Urinary bladder (tissue), 4 donors: ENCODE results near the gene PGLYRP2. TPM values are rescaled to one million over a fixed set of nuclear protein-coding genes. Genes with fewer than 3 reads are reported as not detected.
A peak's percentile ranks its signal among the peaks of the same experiment; 100 is the strongest.

Experiments used
- DNase-seq: peaks from one replicate; pipeline ENCODE4 v3.0.0-alpha.2; 2015; ENCODE audit errors: extremely low spot score
- H3K27ac ChIP-seq: one replicate; pipeline ENCODE4 v1.5.1; 2013; ENCODE audit warnings: low read depth, mild to moderate bottlenecking, moderate library complexity
- H3K36me3 ChIP-seq: one replicate; pipeline ENCODE4 v1.6.1; 2013; ENCODE audit warnings: mild to moderate bottlenecking, moderate library complexity; ENCODE audit not compliant: insufficient read depth
- H3K4me1 ChIP-seq: one replicate; pipeline ENCODE4 v1.6.1; 2013; ENCODE audit warnings: mild to moderate bottlenecking, moderate library complexity; ENCODE audit not compliant: insufficient read depth
- H3K4me3 ChIP-seq: one replicate; pipeline ENCODE4 v1.5.1; 2013; ENCODE audit warnings: low read depth, low read length
- WGBS: extraction: QIAGEN DNeasy Blood & Tissue Kit; methylation state at CpG from one replicate; pipeline ENCODE4 v1.1.7; 2013; 5-methylcytosine and 5-hydroxymethylcytosine counted together
- polyA plus RNA-seq: library from polyadenylated mRNA; stranded (reverse); fragments of 200-250 nt; gene quantifications from one replicate; pipeline ENCODE4 v1.2.3, GENCODE V29; 2013
- total RNA-seq: library from RNA; depleted of rRNA; stranded (reverse); fragments of >200 nt; gene quantifications from one replicate; pipeline ENCODE4 v1.2.3, GENCODE V29; 2014
- donor health status: healthy with polysubstance abuse.
- donor health status: healthy.

Gene PGLYRP2
- total and polyA plus RNA-seq, 2 donors, result 0.08 TPM; not detected in 1

DNA sequence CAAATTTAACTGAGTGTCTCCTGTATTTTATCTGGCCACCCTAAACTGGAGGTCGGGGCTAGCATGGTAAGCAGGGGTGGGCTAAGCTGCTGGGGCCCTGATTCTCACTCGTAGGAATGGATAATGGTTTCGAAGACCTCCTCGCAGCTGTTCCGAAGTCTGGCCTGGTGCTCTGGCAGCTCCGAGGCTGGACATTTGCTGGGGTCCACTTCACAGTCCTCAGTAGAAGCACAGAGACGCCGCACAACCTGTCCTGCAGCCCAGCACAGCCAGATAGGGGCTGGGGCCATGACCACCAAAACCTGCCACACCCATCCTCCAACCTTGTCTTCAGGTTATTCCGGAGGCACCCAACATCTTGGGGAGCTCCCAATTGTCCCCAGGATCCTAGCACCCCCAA is 23.3 kb downstream of the PGLYRP2 start:
- Histone ChIP-seq H3K4me3 (no peak overlapping the region), H3K27ac (no peak overlapping the region), H3K36me3 (no peaks in the 10 kb centered on the region), H3K4me1 (no peaks in the 10 kb centered on the region)
- 85% methylated on average over 9 of the region's 9 CpGs for WGBS
- DNase-seq, result no peak

DNA sequence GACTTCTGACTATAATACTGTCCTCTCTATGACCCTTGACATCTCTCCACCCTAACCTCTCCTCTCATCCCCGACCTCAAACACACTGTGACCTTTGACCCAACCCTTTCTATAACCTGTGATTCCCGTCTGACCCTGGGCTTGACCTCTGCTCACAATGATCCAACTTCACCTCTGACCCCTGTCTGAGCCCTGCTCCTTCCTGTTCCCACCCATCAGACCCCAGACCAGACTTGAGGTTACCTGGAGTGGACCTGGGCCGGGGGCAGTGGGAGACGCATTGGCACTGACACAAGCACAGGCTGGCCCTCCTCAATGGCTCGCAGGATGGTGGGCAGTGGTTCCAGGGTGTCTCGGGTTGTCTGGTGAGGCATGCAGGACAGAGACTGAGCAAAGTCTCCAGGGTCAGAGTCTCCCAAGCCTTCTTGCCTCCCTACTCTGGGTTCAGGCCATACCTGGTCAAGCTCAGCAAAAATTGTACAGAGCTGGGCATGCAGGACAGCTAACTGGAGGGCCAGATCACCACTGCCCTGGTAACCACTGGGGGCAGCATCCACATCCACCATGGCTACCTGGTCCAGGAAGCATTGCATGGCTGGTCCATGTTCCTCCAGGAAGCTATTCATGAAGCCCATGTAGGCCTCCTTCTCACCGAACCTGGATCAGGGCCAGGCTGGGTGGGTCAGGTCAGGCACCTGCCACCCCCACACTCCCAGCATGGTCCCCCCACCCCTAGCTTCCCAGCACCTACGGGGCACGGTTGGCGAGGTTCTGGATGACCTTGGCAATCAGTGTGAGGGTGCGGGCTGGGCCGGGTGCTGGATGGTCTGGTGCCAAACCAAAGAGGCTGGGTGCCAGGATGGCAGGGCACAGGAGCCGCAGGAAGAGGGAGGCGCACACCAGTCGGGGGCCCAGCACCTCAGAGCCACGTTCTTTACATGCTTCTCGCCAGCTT is 25.1 kb downstream of the PGLYRP2 start:
- H3K4me1 ChIP-seq, result no peaks in the 10 kb centered on the region
- WGBS, result 86% methylated on average over 17 of the region's 17 CpGs
- no peak overlapping the region for H3K4me3 ChIP-seq
- H3K36me3 ChIP-seq, result no peaks in the 10 kb centered on the region
- H3K27ac ChIP-seq, result no peak overlapping the region
- DNase-seq, result no peak

DNA sequence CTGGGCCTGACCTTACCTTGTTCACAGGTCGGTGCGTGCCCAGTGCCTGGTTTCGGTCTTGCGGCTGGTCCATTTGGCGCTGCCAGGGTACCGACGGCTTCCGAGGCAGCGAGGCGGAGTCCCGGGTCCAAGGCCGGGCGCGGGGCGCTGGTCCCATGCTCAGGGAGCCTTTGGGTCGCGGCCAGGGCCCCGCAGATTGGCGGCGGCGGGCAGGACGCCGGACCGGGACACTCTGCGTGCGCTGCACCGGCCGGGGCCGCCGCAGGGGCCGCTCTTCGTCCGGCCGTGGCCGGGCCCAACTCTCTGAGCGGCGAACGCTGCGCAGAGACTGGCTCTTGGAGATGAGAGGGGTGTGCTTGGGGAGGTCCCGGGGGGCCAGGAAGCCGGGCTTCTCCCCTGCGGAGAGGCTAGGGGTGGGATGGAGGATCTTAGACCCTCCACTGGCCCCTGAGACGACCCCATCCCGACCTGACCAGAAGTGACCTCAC is 26.2 kb downstream of the PGLYRP2 start:
- no peaks in the 10 kb centered on the region for H3K36me3 ChIP-seq
- H3K27ac ChIP-seq, result no peak overlapping the region
- H3K4me1 ChIP-seq, result no peaks in the 10 kb centered on the region
- H3K4me3 ChIP-seq, result peak overlapping the region; percentile 47
- 11% methylated on average over 44 of the region's 44 CpGs for WGBS
- no peak for DNase-seq

DNA sequence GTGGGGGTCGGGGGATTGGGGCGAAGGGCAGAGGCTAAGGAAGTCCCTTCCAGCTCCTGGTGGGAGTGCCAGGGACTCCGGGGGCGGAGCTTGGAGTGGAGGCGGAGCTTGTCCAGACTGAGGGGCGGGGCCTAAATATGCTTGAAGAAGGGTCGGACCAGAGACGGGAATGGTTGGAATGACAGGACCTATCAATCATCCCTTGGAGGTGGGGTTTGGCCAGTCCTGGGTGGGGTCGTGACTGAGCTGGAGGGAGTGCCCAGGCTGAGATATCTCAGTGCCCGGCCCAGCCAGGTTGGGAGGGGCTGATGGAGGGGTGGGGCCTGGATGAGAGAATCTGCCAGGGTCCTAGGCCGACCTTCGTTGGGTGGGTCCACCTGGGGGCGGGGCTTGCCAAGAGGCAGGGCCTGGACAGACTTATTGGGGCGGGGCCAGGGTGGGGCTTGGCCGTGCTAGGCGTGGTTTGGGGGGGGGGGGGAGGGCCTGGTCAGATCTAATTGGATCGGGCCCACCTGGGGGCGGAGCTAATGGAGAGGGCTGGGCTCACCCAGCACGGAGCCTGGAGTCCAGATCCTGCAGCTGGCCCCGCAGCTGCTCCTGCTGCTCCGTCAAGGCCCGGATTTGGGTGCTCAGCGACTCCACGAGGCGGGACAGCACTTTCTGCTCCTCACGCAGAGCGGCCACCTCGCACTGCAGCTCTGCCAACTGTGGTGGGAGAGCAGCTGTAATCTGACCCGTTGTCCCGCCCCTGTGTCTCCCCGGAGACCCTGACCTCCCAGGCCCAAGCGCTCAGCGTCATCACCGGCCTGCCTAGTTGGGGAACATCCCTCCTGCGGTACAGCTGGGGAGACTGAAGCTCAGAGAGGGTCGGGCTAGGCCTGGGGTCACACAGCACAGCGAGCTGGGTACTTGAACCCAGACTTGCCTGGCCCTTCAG is 26.9 kb downstream of the PGLYRP2 start:
- H3K36me3 ChIP-seq, result no peaks in the 10 kb centered on the region
- no peaks in the 10 kb centered on the region for H3K4me1 ChIP-seq
- no peak for DNase-seq
- WGBS, result 12% methylated on average over 37 of the region's 37 CpGs
- peak overlapping the region; percentile 18 for H3K27ac ChIP-seq
- H3K4me3 ChIP-seq, result peak overlapping the region; percentile 47

DNA sequence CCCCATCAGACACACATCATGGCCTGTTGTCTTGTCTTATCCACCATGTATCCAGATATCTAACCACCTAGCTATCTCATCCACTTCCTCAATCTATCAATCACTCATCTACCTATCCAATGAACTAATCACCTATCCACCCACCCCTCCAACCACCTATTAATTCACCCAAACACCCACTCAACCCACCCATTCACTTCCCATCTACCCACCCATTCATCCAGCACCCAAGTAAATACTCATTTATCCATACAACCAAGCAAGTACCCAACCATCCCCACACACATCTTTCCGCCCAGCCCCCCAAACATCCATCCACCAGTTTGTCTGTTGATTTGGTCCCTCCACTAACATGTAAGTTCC is 28.8 kb downstream of the PGLYRP2 start:
- Histone ChIP-seq H3K36me3 (no peaks in the 10 kb centered on the region), H3K27ac (no peak overlapping the region), H3K4me3 (no peak overlapping the region), H3K4me1 (no peaks in the 10 kb centered on the region)
- WGBS, result 89% methylated on average over 1 of the region's 1 CpG
- DNase-seq, result no peak

DNA sequence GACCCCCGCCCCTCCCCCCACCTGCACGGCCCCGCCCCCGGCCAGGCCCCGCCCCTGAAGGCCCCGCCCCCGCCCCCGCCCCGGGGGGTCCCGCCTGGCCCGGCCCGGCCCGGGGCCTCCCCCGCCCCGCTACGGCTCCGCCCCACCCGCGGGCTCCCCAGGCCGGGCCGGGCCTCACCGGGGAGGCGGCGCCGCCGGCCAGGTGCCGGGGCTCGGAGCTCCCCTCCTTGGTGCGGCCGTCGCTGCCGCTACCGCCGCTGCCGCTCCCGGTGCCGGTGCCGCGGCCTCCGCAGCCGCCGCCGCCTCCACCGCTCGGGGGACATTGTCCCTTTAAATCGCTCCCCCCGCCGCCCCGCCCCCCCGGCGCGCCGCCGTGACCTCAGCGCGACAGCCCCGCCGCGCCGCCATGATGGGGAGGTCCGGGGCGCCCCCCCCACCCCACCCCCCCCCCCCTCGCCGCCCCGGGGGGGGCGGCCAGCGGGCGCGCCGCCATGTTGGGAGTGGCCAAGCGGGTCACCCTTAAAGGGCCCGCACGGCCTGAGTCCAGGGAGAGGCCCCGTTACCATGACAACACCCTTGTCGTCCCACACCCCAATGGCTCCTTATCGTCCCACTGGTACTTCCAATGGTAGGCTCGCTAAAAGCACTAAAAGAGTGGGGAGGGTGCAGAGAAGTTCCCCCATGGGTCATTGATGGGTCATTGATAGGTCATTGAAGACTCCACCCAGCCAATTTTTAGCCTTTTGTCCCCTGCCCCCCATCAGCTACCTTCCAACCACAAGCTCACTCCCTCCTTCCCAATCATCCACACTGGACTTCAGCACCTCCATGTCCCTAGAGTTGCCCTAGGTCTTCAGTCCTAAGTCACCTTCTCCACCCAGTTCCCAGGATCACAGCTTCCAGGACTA is 29.4 kb downstream of the PGLYRP2 start, which contains the start of gene WIZ:
Gene WIZ, minus strand, starts transcription at position 337 of the 908 bp plus-strand sequence. CDS start 1,649 bp downstream, outside the sequence.
- WGBS, result 1% methylated on average over 73 of the region's 77 CpGs
- no peak for DNase-seq
- Histone ChIP-seq H3K36me3 (no peaks in the 10 kb centered on the region), H3K4me1 (no peaks in the 10 kb centered on the region), H3K27ac (peak within 1 kb of the TSS; percentile 85), H3K4me3 (peak within 1 kb of the TSS; percentile 76)

DNA sequence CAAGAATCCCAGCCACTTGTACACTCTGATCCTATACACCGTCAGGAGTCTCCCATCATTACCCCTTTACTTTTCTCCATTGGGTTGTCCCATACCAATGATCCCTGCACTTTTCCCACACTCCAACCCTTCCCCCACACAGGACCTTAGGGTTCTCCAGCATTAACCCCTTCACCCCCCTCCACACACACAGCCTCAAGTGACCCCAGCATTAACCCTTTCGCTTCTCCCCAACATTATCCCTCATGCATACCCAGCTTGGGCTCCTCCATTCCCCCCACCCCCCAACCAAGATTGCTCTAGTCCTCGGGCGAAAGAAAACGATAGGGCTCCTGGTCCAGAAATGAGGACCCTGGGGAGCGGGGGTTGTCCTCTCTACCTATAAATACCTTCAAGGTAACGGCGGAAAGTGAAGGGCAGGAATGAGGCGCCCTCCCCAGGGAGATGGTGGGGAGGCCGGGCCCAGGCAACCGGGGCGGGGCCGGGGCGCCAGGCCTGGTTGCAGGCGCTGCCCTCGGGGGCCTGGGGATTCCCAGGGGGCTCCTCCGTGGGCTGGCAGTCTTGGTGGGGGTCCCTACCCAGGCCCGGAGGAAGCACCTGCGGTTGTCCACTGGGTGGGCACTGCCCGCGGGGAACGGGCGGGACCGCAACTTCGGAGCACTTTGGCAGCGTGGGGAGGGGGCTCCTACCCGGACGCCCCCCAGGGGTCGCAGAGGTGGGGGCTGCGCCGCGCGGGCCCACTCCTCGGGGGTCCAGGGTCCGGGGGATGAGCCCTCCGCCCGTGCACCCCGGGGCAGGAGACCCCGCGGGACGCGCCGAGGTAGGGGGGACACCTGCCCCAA is 30.3 kb downstream of the PGLYRP2 start:
- Histone ChIP-seq H3K4me3 (peak overlapping the region; percentile 76), H3K27ac (no peak overlapping the region), H3K36me3 (no peaks in the 10 kb centered on the region), H3K4me1 (no peaks in the 10 kb centered on the region)
- 3% methylated on average over 43 of the region's 43 CpGs for whole genome bisulfite sequencing
- no peak for DNase-seq

DNA sequence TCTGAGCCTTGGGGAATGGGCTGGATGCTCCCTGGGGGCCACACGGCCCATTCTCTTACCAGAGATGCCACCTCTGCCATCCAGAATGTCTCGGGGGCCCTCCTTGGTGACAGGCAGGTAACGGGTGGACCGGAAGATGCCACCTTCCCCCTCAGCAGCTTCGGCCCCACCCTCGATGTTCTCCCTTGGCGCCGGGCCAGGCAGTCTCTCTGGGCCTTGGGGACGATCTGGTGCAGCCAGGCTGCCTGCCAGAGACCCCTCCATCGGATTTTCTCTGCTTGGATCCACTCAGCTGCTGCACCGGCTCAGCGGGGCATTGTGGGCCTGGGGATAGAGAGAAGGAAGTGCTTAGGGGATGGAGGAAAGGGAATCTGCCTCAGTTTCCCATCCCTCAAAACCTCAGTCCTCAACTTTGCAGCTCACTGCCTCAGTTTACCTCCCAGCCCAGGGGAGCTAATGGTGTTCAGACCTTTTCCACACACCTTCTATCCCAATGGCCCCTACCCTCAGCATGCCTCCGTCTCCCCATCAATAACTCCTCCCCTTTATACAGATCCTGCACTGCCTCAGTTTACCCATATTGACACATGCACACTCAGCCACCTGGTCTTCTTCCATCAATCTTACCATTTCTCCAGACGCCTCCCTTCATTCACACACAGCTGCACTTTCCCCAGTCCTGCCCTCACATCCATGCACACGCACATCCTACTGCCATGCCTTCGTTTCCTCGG is 31.1 kb downstream of the PGLYRP2 start:
- Histone ChIP-seq H3K4me3 (no peak overlapping the region), H3K27ac (no peak overlapping the region)

DNA sequence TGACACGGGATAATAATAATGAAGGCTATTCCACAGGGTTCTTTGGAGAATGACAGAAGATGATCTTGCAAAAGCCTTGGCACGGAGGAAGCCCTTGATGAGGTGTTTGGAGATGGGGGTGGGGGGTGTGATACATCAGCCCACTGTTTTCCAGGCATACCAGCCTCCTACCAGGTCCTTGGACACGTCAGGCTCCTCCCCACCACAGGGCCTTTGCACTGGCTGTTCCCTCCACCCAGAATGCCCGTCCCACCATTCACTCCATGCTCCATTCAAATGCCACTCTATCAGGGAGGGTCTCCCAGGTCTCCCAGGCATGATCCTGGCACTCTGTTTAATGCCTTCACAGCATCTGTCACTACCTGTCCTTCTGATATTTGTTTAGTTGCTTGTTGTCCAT is 32.2 kb downstream of the PGLYRP2 start:
- DNase-seq, result no peak
- WGBS, result 79% methylated on average over 4 of the region's 4 CpGs
- no peak overlapping the region for H3K4me3 ChIP-seq
- H3K4me1 ChIP-seq, result no peaks in the 10 kb centered on the region
- H3K36me3 ChIP-seq, result no peaks in the 10 kb centered on the region
- H3K27ac ChIP-seq, result no peak overlapping the region

More for the DNA sequence above, 31.1 kb downstream of the PGLYRP2 start:
- DNase-seq, result no peak
- Histone ChIP-seq H3K36me3 (no peaks in the 10 kb centered on the region), H3K4me1 (no peaks in the 10 kb centered on the region)
- WGBS, result 53% methylated on average over 17 of the region's 17 CpGs

DNA sequence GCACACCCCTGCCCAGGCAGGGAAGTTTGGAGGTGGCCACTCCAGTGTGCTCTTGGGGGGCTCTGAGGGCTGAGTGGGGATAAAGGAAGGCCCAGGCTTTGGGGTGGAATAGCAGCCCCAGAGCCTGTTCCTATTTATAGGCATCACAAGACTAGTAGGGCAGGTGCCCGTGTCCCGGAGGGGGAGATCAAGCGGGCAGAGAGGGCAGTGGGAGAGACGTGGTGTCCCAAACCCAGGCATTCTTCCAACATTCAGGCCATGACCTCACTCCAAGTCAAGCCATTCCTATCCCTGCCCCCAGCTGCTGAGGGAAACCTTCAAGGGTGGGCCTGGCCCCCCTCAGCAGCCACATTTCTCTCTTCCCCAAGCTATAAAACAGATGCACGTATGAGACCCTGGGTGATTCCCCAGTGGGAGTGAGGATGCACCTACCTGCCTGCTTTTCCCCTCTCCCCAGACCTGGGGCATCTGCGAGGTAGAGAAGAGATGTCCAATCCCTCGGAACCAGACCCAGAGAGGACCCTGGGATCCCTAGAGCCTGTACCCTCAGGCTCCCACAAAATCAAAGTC is 33.4 kb downstream of the PGLYRP2 start:
- no peaks in the 10 kb centered on the region for H3K4me1 ChIP-seq
- no peak overlapping the region for H3K27ac ChIP-seq
- WGBS, result 66% methylated on average over 7 of the region's 7 CpGs

DNA sequence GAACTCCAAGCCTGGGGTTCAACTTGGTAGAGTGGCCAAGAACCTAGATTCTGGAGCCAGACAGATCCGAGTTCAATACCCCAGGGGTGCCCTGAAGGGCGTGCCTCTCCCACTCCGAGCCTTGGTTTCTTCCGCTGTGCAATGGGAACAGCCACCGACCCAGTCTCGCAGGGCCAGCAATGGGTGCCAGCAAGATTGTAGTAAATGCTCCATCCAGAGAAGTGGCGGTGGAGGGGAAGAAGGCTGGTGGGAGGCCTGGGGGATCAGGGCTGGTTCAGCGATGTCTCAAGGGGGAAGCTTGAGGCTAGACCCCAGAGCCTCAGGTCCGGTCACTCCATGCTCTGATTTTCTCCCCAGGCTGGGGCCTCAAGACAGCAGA is 34.1 kb downstream of the PGLYRP2 start:
- H3K36me3 ChIP-seq, result no peaks in the 10 kb centered on the region
- no peak overlapping the region for H3K27ac ChIP-seq
- H3K4me3 ChIP-seq, result no peak overlapping the region
- WGBS, result 91% methylated on average over 9 of the region's 9 CpGs
- DNase-seq, result no peak
- H3K4me1 ChIP-seq, result no peaks in the 10 kb centered on the region

More for the DNA sequence above, 33.4 kb downstream of the PGLYRP2 start:
- no peak for DNase-seq
- no peaks in the 10 kb centered on the region for H3K36me3 ChIP-seq
- no peak overlapping the region for H3K4me3 ChIP-seq
